Activated gamma-delta T cell treated with Interleukin-2 at 50 U/mL for 16 hours (primary cell): Measurements from ENCODE around the gene BZW1.

Experiments
- DNase-seq: peaks from one replicate; pipeline ENCODE4 v3.0.0-alpha.2; 2020

The BZW1 gene

DNA sequence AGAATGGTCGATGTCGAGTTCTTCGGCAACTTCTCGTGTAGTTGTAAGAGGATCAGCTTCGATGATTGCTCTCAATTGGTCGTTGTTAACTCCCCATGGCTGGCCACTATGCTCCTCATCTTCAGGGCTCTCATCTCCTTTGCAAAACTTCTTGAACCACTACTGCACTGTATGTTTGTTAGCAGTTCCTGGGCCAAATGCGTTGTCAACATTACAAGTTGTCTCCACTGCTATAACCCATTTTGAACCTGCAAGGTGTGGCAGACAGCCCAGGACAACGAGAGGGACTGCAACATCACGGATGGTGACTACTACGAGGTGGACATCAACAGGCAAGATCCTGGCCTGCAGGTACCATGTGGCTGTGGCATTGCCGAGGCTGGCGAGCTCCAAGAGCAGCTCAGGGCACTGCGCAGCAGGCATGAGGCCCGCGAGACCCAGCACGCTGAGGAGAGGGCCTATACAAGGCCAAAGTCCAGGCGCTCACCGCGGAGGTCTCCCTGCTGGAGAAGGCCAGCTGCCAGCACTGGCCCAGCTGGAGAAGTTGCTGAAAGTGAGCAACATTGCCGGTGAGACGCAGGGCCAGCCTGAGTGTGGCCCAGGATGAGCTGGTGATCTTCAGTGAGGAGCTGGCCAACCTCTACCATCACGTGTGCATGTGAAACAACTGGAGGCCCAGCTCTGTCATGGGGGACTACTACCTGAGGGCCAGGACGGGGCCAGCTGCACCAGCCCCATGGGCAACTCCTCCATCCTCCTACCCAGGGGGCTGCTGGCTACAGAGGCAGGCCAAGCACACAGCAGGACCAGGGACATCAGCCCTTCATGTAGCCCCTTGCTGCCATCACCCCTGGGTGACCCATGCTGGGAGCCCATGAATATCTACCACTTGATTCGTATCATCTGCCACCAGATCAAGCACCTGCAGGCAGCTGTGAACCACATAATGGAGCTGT, 32.6 kb downstream of the BZW1 start:
- DNase-seq, result no peak

DNA sequence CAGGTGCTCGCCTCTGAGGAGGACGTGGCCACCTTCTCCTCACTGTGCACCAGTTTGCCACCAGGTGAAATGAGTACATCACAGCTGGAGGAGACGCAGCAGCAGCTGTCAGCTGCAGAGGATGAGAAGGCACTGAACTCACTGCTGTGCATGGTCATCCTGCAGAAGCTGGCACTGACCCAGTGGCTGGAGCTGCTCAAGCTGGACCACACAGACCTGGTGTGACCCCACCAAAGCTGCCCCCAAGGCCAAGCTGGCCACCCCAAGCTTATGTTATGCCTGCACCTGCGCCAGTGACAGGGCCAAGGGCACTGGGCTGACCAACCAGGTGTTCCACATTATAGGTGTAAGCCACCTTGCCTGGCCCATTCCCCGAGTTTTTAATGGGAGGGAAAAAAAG, 33.5 kb downstream of the BZW1 start:
- DNase-seq, result no peak

DNA sequence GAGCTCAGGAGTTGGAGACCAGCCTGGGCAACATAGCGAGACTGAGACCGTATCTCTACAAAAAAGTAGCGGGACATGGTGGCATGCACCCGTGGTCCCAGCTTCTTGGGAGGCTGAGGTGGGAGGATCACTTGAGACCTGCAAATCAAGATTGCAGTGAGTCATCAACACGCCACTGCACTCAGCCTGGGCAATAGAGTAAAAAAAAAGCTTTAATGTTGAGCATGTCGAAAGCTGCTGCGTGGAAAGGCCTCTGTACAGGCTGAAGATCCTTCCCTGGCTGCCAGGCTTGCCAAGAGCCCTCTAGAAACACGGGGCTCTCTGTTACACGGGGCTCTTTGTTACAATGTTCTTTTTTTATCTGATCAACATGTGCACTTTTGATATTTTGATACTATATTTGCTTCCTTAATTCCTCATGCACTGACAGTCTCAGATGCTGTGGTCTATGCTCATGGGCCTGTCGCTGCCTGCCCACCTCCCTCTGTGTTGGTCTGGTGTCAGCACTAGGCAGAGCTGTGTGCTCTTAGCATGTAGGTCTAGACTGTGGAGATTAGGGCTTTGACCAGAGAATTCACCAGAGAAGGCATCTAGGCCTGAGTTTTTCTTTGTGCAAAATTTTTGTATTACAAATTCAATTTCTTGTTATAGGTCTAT, 34.1 kb downstream of the BZW1 start:
- DNase-seq, result no peak

DNA sequence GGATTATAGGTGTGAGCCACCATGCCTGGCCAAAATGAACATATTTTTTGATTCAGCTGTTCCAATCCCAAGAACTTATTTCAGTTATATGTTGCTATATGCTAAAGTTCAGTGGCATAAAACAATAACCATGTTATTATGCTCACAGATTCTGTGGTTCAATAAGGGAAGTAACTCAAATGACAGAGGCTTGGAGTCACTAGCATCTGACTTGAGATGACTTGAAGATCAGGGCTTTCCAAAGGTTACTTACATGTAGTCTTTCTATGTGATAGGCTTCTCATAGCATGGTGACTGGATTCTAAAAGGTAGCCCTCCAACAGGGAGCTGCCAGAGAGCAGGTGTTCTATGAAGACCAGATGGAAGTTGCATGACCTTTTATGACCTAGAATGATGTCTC, 35.6 kb downstream of the BZW1 start:
- no peak for DNase-seq

DNA sequence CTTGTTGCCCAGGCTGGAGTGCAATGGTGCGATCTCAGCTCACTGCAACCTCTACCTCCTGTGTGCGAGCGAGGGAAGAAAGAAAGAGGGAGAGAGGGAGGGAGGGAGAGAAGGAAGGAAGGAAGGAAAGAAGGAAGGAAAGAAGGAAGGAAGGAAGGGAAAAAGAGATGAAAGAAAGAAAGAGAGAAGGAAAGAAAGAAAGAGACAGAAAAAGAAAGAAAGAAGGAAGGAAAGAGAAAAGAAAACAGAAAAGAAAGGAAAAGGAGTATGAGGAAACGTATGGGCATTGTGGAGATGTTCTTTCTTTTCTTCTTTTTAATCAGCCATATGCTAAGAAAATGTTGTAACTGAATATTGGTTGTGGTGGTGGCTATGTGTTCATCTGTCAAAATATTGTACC, 36.2 kb downstream of the BZW1 start:
- no peak for DNase-seq

DNA sequence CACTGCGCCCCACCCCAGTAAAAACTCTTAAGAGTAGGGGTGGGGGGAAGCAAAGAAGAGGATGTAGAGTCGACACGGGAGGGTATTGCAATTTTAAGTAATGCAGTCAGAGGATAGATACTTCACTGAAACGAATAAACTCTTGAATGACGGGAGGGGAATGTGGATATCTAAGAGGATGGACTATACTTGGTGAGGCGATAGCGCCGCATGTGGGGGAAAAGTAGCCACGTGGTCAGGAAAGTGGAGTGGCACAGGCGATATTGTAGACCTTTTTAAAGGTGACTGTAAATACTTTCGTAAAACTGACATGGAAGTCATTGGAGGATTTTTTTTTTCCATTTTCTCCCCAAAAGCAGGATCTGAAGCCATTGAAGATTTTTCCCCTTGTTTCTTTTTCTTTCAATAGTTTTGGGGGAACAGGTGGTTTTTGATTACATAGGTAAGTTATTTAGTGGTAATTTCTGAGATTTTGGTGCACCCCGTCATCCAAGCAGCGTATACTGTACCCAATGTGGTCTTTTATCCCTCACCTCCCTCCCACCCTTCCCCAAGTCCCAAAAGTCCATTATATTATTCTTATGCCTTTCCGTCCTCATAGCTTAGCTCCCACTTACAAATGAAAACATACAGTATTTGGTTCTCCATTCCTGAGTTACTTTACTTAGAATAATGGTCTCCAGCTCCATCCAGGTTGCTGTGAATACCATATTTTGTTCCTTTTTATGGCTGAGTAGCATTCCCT, 39.0 kb downstream of the BZW1 start:
- no peak for DNase-seq

DNA sequence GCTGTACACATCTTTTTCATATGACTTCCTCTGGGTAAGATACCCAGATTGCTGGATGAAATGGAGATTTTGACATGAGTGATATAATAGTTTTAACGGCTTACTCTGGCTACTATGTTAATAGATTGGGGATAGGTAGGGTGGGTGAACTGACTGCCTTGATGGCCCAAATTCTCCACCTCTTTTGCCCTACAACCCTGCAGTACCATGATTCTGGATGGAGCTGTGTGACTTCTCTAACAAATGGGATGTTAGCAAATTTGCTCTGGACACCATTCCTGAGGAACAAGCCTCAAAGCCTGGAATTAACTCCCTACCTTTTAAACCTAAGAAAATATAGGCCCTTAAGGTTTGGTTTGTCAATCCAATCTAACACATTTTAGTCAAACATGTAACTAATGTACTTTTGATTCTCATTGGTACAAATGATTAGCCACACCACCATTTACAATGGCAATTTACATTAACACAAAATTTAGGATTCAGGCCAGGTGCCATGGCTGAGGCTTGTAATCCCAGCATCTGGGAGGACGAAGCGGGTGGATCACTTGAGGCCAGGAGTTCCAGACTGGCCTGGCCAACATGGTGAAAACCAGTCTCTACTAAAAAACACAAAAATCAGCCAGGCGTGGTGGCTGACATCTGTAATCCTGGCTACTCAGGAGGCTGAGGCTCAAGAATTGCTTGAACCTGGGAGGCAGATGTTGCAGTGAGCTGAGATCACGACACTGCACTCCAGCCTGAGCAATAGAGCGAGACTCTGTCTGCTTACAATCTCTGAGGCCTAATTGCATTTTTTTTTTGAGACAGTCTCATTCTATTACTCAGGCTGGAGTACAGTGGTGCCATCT, 39.9 kb downstream of the BZW1 start:
- DNase-seq, result no peak

DNA sequence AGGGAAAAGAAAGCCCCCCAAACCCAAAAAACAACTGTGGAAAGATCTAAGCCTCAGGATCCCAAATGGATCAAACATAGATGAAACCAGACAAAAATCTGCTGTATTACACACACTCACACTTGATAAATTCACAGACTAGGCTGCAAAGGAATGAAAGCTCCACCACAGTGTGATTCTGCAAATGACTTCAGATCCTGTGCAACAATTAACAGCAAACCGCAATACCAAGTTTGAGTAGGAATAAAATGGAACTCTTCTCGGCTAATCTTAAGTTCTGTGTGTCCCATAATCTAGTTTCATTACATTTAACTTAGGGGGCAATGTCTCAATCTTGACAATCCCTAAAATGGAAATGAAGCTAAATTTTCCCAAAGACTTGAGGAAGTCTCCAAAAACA, 40.9 kb downstream of the BZW1 start:
- DNase-seq, result no peak

DNA sequence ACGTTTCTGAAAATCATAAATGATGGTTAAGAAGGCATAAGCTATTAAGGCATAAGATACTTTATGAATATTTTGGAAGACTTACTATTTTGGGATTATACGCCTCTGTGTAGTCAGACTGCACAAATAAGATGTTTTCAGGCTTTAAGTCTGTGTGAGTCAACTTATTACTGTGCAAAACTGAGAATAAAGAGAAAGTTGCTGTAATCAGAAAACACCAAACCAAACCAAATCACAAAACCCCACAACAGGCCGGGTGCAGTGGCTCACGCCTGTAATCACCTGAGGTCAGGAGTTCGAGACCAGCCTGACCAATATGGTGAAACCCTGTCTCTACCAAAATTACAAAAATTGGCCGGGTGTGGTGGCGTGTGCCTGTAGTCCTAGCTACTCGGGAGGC, 45.1 kb downstream of the BZW1 start:
- no peak for DNase-seq

DNA sequence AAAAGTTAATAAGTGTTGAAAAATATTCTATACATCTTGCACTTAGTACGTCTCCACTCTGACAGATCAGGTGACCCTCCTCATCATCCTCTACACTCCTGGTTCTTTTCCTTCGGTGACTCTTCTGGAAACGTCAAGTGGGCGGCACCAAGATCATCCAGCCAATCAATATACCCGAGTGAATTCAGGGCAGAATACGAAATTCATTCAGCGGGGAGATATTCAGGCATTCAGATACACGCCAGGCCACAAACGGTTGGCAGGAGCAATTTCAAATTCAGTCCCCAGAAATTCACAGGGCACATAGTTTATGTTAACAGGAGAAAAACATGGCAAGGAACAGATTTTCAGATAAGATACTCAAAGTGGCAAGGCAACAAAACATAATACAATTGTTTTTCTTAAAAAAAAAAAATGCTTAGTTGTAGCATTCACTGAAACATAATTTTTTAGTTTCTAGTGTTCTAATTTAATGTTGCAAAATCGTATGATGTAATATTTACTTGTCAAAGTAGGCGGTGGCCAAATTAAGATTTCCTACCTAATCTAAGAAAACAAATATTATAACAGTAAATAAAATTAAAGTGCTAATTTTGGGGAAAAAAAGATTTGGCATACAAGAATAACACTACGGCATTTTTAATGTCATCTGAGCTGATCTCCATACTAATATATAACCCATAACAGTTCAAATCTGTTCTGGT, 48.5 kb downstream of the BZW1 start:
- no peak for DNase-seq

DNA sequence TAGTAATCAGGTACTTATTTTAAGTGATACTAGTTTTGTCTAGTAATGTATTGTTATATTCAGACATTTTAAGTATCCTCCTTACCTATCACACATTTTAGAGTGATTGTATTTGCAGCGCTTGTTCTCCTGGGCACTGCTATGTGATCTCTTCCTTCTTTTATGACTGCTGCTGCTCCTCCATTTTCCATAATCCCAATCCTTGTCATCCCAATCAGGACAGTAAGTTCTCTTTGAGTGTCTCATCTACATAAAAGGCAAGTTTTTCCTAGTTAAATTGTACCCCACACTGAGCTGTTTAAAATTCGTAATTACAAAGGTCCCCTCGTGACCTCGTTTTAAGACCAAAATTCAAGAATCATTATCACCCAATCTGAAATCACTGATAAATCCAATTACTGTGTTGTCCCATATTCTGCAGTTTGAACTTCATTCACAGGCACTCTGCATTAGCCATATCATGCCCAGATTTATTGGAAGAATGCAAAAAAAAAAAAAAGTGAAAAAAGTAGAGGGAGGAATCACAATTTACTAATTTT, 50.0 kb downstream of the BZW1 start:
- no peak for DNase-seq

DNA sequence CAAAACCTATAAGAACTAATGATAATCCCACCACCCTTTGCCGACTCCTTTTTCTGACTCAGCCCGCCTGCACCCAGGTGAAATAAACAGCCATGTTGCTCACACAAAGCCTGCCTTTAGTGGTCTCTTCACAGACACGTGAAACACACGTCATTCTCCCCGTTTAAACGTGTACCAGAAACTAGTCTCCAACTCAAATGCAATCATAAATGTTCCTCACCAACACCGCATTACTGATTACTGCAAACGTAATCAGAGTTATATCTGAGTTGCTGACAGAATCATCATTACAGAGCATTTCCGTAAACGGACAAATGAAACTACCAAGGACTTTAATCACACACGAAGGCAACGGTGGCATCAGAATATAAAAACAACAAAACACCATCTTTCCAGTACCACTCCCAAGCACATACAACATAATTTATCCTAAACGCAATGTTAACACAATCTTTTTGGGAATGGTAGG, 50.9 kb downstream of the BZW1 start:
- peak; percentile 46 for DNase-seq

DNA sequence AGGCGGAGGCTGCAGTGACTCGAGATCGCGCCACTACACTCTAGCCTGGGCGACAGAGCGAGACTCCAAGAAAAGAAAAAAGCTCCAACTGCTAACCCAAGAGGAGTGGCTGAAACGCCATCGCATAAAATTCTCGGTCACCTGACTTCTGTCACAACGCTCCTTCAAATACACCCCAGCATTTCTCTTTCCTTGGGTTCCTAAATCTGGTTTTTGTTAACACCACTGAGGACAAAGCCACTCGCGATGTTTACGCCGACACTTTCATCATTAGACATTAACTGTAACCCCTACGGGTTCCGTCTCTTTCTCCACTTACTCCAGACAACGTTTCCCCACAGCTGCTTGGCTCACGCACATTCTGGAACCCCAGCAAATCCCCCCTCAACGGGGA, 52.1 kb downstream of the BZW1 start:
- no peak for DNase-seq

DNA sequence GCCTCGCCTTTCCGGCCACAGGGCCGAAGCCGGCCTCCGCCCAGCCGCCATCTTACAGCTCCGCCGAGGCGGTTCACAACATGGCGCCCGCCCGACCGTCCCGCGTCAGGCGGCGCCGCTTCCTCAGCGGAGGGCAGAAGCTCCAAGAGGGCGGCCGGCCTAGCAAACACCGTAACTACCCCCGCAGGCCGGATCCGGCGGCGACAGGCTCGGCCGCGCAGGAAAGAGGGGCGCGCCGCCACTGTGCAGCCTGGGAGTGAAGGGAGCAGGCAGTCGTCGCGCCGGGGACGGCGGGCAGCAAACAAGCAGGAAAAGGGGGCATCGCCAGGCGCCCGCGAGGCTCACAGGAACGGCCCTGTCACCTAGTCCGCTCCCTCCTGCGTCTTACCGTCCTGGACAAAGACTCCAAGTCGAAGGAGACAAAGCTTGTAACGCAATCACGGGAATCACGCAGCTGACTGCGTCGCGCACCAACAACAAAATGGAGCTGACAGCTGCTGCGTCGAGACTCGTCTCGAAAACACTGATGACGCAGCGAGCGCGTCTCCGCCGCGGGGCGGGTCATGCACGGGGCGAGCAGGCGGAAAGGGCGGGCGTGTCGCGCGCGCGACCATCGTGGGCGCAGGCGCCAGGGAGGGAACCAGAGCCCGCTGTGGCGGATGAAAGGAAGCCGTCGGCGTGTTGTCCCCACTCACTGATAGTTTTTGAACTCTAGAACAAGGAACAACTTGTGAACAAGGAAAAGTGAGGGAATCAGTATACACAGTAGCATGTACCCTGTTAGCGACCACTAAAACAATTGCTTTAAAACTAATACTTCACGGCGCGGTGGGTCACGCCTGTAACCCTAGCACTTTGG, 52.7 kb downstream of the BZW1 start, which contains the start of gene CLK1:
TSS of gene CLK1 (minus strand) at position 483 of the 859 bp plus-strand sequence. CDS start 2,796 bp downstream, outside the sequence.
- DNase-seq, result peak; percentile 97

DNA sequence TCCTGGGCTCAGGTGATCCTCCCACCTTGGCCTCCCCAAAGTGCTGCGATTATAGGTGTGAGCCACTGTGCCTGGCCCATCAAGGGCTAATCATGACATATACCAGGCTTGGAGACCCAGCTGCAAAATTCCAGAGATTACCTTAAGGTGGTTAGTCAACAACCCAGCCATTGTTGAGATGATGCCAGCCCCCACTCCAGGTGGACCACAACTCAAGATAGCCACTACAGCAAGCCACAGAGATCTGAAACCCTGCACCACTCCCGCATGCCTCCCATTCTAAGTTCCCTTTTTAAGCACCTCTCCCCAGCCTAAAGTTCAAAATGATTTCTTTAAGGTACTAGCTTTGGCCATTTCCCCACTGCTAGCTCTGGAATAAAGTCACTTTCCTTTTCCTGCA, 57.3 kb downstream of the BZW1 start:
- no peak for DNase-seq

DNA sequence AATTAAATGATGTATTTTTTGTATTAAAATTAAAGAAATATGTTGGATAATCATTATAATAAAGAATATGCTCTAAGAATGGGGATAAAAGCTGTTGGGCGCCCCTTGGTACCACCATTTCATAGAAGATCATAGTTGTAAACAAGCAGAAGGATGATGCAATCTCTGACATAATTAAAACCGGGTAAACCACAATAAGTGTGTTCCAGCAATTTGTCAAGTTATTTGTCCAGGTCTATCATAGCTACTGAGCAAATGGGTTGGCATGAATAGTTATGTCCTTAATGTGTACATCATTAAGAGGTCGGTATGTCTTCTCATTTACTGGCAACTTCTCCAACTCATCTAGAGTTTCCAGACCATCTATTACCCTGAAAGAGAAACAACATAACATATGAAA, 59.4 kb downstream of the BZW1 start:
- DNase-seq, result no peak

DNA sequence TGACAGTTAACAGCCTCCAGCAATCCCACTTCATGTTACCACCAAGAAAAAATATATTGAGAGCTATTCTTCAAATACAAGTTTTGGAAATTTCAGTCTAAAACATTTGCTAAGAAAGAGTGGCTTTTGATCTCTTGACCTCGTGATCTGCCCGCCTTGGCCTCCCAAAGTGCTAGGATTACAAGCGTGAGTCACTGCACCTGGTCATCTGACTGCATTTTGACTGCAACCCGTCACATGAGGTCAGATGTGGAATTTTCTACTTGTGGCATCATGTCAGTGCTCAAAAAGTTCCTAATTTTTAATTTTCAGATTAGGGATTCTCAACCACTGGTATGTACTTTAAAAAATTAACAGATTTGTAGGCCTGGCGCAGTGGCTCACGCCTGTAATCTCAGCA, 61.9 kb downstream of the BZW1 start:
- DNase-seq, result no peak
